Prostate gland (tissue), 2 donors: ENCODE results near the gene NSUN5.

Experiments
- POLR2A ChIP-seq: fragments of 450-650 bp; IDR thresholded peaks from one replicate; pipeline ENCODE4 v1.6.1; 2016; ENCODE audit warnings: antibody characterized with exemption, mild to moderate bottlenecking
- POLR2AphosphoS5 ChIP-seq: sonication (generic); formaldehyde crosslinking; IDR thresholded peaks from one replicate; pipeline ENCODE4 v1.6.1; 2017; ENCODE audit warnings: antibody characterized with exemption
- TF ChIP-seq, protein P1 (sequence below), 4 experiments: fragments of 200-600 bp in 2 of 4; fragments of 450-650 bp in 2 of 4; sonication (generic) in 2 of 4; IDR thresholded peaks; 1 replicate in 3 of 4; 2 replicates in 1 of 4; pipeline ENCODE4 v1.5.1; 2016 to 2019; ENCODE audit warnings: antibody characterized with exemption in 4 of 4, mild to moderate bottlenecking in 2 of 4, moderate library complexity in 2 of 4

DNA sequence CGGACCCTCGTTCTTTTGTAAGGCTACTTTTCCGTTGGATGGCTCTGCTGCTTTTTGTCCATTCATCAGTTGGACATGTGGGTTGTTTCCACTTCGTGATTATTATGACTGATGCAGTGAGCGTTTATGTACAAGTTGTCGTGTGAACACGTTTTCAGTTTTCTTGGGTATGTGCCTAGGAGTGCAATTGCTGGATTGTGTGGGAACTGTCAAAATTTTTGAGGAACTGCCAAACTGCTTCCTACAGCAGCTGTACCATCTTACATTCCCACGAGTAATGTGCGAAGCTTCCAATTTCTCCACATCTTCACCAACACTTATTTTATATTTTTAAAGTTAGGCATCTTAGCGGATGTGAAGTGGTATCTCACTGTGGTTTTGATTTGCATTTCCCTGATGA is 29.7 kb upstream of the NSUN5 start:
- TF ChIP-seq, protein P1, sequence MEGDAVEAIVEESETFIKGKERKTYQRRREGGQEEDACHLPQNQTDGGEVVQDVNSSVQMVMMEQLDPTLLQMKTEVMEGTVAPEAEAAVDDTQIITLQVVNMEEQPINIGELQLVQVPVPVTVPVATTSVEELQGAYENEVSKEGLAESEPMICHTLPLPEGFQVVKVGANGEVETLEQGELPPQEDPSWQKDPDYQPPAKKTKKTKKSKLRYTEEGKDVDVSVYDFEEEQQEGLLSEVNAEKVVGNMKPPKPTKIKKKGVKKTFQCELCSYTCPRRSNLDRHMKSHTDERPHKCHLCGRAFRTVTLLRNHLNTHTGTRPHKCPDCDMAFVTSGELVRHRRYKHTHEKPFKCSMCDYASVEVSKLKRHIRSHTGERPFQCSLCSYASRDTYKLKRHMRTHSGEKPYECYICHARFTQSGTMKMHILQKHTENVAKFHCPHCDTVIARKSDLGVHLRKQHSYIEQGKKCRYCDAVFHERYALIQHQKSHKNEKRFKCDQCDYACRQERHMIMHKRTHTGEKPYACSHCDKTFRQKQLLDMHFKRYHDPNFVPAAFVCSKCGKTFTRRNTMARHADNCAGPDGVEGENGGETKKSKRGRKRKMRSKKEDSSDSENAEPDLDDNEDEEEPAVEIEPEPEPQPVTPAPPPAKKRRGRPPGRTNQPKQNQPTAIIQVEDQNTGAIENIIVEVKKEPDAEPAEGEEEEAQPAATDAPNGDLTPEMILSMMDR (IDR thresholded peaks at IDR 0.05) = no peak
- no peak for TF ChIP-seq POLR2A
- TF ChIP-seq POLR2AphosphoS5 = no peak
